HFF-Myc (cell line): ENCODE measurements around the gene CYP26A1.

ENCODE experiments used
- DNase-seq: peaks from one replicate; pipeline ENCODE4 v3.0.0-alpha.2; 2011; ENCODE audit warnings: low read depth; ENCODE audit errors: extremely low read depth
- H3K4me3 ChIP-seq: replicated peaks from 2 replicates; pipeline ENCODE4 v1.5.1; 2011; ENCODE audit warnings: low read depth, mild to moderate bottlenecking, control low read depth, low read length
- CTCF ChIP-seq: IDR thresholded peaks from 2 replicates; pipeline ENCODE4 v1.5.1; 2012; ENCODE audit warnings: mild to moderate bottlenecking, low read depth, low read length, control low read depth; ENCODE audit errors: missing control alignments

The CYP26A1 gene

GRCh38 chr10:93060887-93061593, 12.7 kb upstream of the CYP26A1 start:
- DNase-seq: no peak
- H3K4me3 ChIP-seq: no peak overlapping the region
- no peak for TF ChIP-seq CTCF

GRCh38 chr10:93061594-93062513, 11.8 kb upstream of the CYP26A1 start:
- TF ChIP-seq CTCF: no peak
- DNase-seq: no peak
- peak overlapping the region; percentile 28 for H3K4me3 ChIP-seq

DNA sequence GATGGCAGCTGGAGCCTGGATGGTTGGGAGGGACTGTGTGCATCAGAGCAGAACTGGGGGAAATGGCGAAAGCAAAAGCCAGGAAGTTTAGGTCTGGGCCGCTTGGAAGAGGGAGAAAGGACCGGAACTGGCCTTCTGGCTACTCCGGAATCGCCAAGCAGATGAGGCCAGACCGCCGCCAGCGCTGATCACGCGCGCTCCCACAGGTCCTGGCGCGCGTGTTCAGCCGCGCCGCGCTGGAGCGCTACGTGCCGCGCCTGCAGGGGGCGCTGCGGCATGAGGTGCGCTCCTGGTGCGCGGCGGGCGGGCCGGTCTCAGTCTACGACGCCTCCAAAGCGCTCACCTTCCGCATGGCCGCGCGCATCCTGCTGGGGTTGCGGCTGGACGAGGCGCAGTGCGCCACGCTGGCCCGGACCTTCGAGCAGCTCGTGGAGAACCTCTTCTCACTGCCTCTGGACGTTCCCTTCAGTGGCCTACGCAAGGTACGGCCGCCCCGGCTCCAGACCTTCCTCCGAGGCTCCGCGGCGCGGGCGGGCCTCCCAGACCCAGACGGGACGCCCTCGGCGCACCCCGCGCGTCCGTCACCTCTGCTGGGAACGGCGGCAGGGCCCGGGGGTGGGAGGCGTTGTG, 11.1 kb upstream of the CYP26A1 start:
- H3K4me3 ChIP-seq: peak overlapping the region; percentile 28

DNA sequence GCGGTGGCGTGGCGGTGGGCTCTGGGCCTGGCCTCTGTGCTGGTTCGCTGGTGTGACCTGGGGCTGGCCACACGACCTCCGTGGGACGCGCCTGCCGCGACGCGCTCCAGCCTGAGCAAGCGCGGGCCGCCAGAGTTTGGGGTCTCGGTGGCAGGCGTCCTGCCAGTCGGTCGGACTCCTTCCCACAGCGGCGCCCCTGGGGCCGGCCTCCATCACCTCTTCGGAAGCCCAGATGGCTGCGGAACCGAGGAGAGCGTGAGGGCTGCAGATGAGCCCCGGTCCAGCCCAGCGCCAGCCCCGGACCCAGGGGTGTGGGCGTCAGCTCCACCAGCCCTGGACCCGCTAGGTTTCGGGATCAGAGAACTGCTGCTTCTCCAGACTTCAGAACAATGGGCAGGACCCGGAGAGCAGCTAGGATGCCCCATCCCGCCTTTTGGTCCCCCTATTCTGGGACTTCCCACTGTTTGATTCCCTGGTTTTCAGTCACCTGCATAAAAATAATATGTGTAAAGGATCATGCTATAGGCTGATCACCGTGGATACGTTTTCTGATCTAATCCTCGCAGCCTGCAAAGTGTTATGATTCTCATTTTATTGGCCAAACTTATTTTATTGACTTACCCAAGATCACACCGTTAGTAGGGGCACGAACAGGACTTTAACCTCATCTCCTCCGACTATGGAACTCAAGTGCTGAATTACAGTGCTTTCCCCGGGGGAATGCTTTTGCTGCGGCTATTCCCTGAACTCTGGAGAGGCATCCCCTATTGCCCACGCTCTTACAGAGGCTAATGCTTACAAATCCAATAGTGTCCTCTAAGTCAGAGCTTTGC, 10.3 kb upstream of the CYP26A1 start:
- no peak for DNase-seq
- TF ChIP-seq CTCF: no peak
- peak overlapping the region; percentile 28 for H3K4me3 ChIP-seq

More for the DNA sequence above, 11.1 kb upstream of the CYP26A1 start:
- DNase-seq: no peak
- TF ChIP-seq CTCF: peak; percentile 73

DNA sequence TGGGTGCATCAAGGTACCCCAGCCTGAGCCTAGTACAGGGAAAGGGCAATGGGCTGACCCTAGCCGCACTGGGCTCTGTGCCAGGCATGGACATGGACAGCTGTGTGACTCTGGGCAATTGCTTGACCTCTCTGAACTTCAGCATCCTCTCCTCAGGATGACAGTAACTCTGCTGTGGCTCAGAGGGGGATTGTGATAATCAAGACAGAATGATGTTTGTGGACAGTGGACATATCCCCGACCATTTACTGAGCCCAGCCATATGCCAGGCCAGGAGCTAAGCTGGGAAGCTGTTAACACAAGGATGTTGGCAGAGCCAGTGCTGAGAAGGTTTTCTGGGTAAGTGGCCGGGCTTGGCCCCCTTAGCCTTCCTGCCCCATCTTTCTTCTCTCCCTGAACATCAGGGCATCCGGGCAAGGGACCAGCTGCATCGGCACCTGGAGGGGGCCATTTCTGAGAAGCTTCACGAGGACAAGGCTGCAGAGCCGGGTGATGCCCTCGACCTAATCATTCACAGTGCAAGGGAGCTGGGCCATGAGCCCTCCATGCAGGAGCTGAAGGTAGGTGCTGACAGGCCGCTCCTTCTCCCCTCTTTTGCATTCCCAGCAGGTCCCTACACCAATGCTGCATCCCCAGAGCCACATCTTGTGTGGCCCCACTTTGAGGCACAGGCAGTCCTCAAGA, 9.6 kb upstream of the CYP26A1 start:
- H3K4me3 ChIP-seq: no peak overlapping the region
- DNase-seq: no peak
- no peak for TF ChIP-seq CTCF
